K562 (cell line): Measurements from ENCODE around the gene DHRS13. TPM values are rescaled to one million over a fixed set of nuclear protein-coding genes. Genes with fewer than 3 reads are reported as not detected.

Source experiments
- ATF1 ChIP-seq, 2 experiments: fragments of 450-650 bp in 1 of 2; IDR thresholded peaks; 2 replicates each; pipeline ENCODE4 v1.6.1; 2016; ENCODE audit warnings: missing compliant biosample characterization in 1 of 2, missing genetic modification characterization in 1 of 2
- CEBPB ChIP-seq: fragments of 450-650 bp; IDR thresholded peaks from 2 replicates; pipeline ENCODE4 v1.6.1; 2016; ENCODE audit warnings: missing genetic modification characterization, missing compliant biosample characterization
- COPS2 ChIP-seq: fragments of 450-650 bp; conservative IDR thresholded peaks from 2 replicates; pipeline ENCODE4 v1.6.1; 2016; ENCODE audit warnings: mild to moderate bottlenecking, moderate library complexity
- GATA2 ChIP-seq: sonication (generic); formaldehyde crosslinking; IDR thresholded peaks from 2 replicates; pipeline ENCODE4 v1.4.0; 2020; ENCODE audit warnings: mild to moderate bottlenecking, missing genetic modification reagents
- HDGF ChIP-seq: fragments of 450-650 bp; IDR thresholded peaks from 2 replicates; pipeline ENCODE4 v1.6.1; 2016
- HIVEP1 ChIP-seq: fragments of 250-450 bp; sonication (Bioruptor Pico); IDR thresholded peaks from 2 replicates; pipeline ENCODE4 v1.4.0; 2020; ENCODE audit warnings: mild to moderate bottlenecking
- JUND ChIP-seq, 2 experiments: IDR thresholded peaks; 2 replicates in 1 of 2; 3 replicates in 1 of 2; pipeline ENCODE4 v1.6.1; 2011; ENCODE audit warnings: borderline replicate concordance in 2 of 2, low read depth in 2 of 2, low read length in 2 of 2, improper control_type of control experiment in 1 of 2, missing biosample characterization in 1 of 2, missing genetic modification characterization in 1 of 2, missing genetic modification reagents in 1 of 2
- KDM4B ChIP-seq, 2 experiments: fragments of 450-650 bp in 1 of 2; sonication (generic) in 1 of 2; IDR thresholded peaks; 2 replicates each; pipeline ENCODE4 v1.6.1; 2016 to 2017; ENCODE audit warnings: borderline replicate concordance in 2 of 2, antibody characterized with exemption in 1 of 2, low read depth in 1 of 2, mild to moderate bottlenecking in 1 of 2
- MNT ChIP-seq, 2 experiments: fragments of 450-650 bp; conservative IDR thresholded peaks; 2 replicates each; pipeline ENCODE4 v1.6.1; 2017; ENCODE audit warnings: mild to moderate bottlenecking in 2 of 2, moderate library complexity in 2 of 2
- NR2C2 ChIP-seq, 2 experiments: fragments of 200-800 bp in 1 of 2; sonication (Bioruptor generic) in 1 of 2; sonication (generic) in 1 of 2; formaldehyde crosslinking in 1 of 2; IDR thresholded peaks; 2 replicates each; pipeline versions ENCODE4 v1.6.1 to v1.8.0; 2016 to 2022; ENCODE audit warnings: mild to moderate bottlenecking in 1 of 2, missing compliant biosample characterization in 1 of 2, missing genetic modification characterization in 1 of 2, missing genetic modification reagents in 1 of 2
- RBM25 ChIP-seq: fragments of 200-400 bp; formaldehyde crosslinking; IDR thresholded peaks from 2 replicates; pipeline ENCODE4 v1.6.1; 2018; ENCODE audit warnings: low read length, low read depth, moderate library complexity; ENCODE audit not compliant: severe bottlenecking
- REST ChIP-seq, 2 experiments: fragments of 450-650 bp; formaldehyde crosslinking in 1 of 2; IDR thresholded peaks; 2 replicates each; pipeline versions ENCODE4 v1.4.0 to v1.6.1; 2014 to 2020; ENCODE audit warnings: mild to moderate bottlenecking in 2 of 2, borderline replicate concordance in 1 of 2, low read depth in 1 of 2
- TEAD4 ChIP-seq, 2 experiments: sonication (generic) in 1 of 2; formaldehyde crosslinking in 1 of 2; IDR thresholded peaks; 2 replicates each; pipeline versions ENCODE4 v1.6.1 to v1.8.0; 2012 to 2022; ENCODE audit warnings: borderline replicate concordance in 1 of 2, inconsistent platforms in 1 of 2, low read length in 1 of 2, mild to moderate bottlenecking in 1 of 2, missing genetic modification reagents in 1 of 2
- ZNF311 ChIP-seq: fragments of 250-450 bp; sonication (Bioruptor Pico); IDR thresholded peaks from 2 replicates; pipeline ENCODE4 v1.4.0; 2020; ENCODE audit warnings: mild to moderate bottlenecking, moderate library complexity
- polyA plus RNA-seq, 8 experiments: library from polyadenylated mRNA; depleted of rRNA in 4 of 8; stranded (reverse) in 5 of 8; unstranded in 3 of 8; fragments of >200 nt; fragmentation: Nextera tagmentation in 2 of 8; fragmentation: Illumina TruSeq in 1 of 8; extraction: Ambion mirVana in 2 of 8; extraction: Trizol in 1 of 8; gene quantifications; 2 replicates each; pipeline versions ENCODE4 v1.2.1 to v1.2.3, GENCODE V29; 2011 to 2014; ENCODE audit warnings: inconsistent platforms in 1 of 8, missing spikeins in 1 of 8
- total RNA-seq, 7 experiments: library from RNA; depleted of rRNA in 6 of 7; stranded (reverse); fragments of >200 nt in 6 of 7; fragmentation: Illumina TruSeq in 2 of 7; extraction: Trizol in 2 of 7; gene quantifications; 2 replicates each; pipeline versions ENCODE4 v1.2.1 to v1.2.3, GENCODE V29; 2011 to 2021; ENCODE audit warnings: low replicate concordance in 1 of 7
- TF ChIP-seq, protein P1 (sequence below): sonication (generic); formaldehyde crosslinking; IDR thresholded peaks from 2 replicates; pipeline ENCODE4 v1.9.0; 2022; ENCODE audit warnings: mild to moderate bottlenecking, missing genetic modification reagents

Gene DHRS13
- total and polyA plus RNA-seq, 9 of the 15 experiments (the other 6 are each of a cell fraction or from before 2014, with no cell fraction given): 0.32 to 52.3 (median 34.3) TPM; not detected in 1

DNA sequence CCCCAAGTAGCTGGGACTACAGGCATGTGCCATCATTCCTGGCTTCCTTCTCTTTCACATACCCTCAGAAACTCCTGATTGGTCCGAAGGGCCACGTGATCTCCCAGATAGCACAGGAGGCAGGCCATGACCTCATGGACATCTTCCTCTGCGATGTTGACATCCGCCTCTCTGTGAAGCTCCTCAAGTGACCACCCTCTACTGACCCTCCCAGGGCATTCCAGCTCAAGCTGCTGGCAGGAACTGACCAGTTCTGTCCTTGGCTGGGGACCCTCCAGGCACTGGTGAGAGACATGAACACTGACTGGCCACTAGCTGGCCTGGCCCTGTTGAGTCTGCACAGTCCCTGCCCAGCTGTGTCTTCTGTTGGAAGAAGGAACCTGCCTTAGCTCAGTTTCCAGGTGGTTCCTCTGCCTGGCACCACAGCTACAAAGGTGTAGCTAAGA lies 42.5 kb downstream of the DHRS13 start (continued):
- TF ChIP-seq COPS2 (no peak), ZNF311 (CRISPR knock-in tag) (no peak), NR2C2 (CRISPR knock-in tag; IDR thresholded peaks at IDR 0.05) (no peak), NR2C2 (tag; IDR thresholded peaks at IDR 0.05) (peak; percentile 48; the same call in 1 of the 2 replicates), MNT (conservative IDR thresholded peaks at IDR 0.05) (peak; percentile 88 to 92), HDGF (peak; percentile 63; the same call in 1 of the 2 replicates), CEBPB (tag) (peak; percentile 76), HIVEP1 (0 out of 2 replicates have a peak, but pooled peaks have one; percentile 51), REST (IDR thresholded peaks at IDR 0.05; ENCODE audit: borderline replicate concordance) (peak; percentile 80), REST (CRISPR knock-in tag; IDR thresholded peaks at IDR 0.05; ENCODE audit: low read depth) (no peak), ATF1 (CRISPR knock-in tag; IDR thresholded peaks at IDR 0.05) (no peak), ATF1 (tag; IDR thresholded peaks at IDR 0.05) (peak; percentile 53; the same call in 1 of the 2 replicates), RBM25 (peak; percentile 63), GATA2 (CRISPR knock-in tag) (no peak), JUND (IDR thresholded peaks at IDR 0.05; ENCODE audit: borderline replicate concordance, low read depth, low read length) (peak; percentile 80), JUND (tag; IDR thresholded peaks at IDR 0.05; ENCODE audit: borderline replicate concordance, low read depth, low read length) (peak; percentile 83; the same call in 2 of the 3 replicates), TEAD4 (IDR thresholded peaks at IDR 0.05; ENCODE audit: low read length) (no peak), TEAD4 (CRISPR knock-in tag; IDR thresholded peaks at IDR 0.05; ENCODE audit: borderline replicate concordance) (no peak), KDM4B (IDR thresholded peaks at IDR 0.05; ENCODE audit: borderline replicate concordance in 2 of 2, low read depth in 1 of 2) (0 out of 4 replicates have a peak, but pooled peaks of 1 of the 2 experiments have one; percentile 66)
- TF ChIP-seq, protein P1, sequence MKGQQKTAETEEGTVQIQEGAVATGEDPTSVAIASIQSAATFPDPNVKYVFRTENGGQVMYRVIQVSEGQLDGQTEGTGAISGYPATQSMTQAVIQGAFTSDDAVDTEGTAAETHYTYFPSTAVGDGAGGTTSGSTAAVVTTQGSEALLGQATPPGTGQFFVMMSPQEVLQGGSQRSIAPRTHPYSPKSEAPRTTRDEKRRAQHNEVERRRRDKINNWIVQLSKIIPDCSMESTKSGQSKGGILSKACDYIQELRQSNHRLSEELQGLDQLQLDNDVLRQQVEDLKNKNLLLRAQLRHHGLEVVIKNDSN (CRISPR knock-in tag): peak; percentile 100
